HL-60 (cell line): ENCODE data around the gene TRDMT1.

Experiments
- DNase-seq, 2 experiments: peaks; one replicate each; pipeline ENCODE4 v3.0.0-alpha.2; 2010 to 2020; ENCODE audit warnings: low read depth in 1 of 2, low spot score in 1 of 2
- H3K27ac ChIP-seq: fragments of 250-450 bp; sonication (Bioruptor Pico); replicated peaks from 2 replicates; pipeline ENCODE4 v1.5.1; 2020; ENCODE audit warnings: mild to moderate bottlenecking, moderate library complexity
- H3K27me3 ChIP-seq: fragments of 250-450 bp; sonication (Bioruptor Pico); 2 replicates; pipeline ENCODE4 v1.5.1; 2021; ENCODE audit warnings: mild to moderate bottlenecking, moderate library complexity; ENCODE audit not compliant: insufficient read depth, poor library complexity, severe bottlenecking
- H3K4me3 ChIP-seq: replicated peaks from 2 replicates; pipeline ENCODE4 v1.5.1; 2011; ENCODE audit warnings: mild to moderate bottlenecking, control low read depth, low read length; ENCODE audit not compliant: insufficient read depth
- CTCF ChIP-seq: IDR thresholded peaks from one replicate; pipeline ENCODE4 v1.5.1; 2011; ENCODE audit warnings: low read length, control low read depth, inconsistent platforms; ENCODE audit not compliant: insufficient read depth
- GABPA ChIP-seq: IDR thresholded peaks from 2 replicates; pipeline ENCODE4 v1.6.1; 2012; ENCODE audit warnings: low read depth
- POLR2AphosphoS5 ChIP-seq: IDR thresholded peaks from 2 replicates; pipeline ENCODE4 v1.6.1; 2012; ENCODE audit warnings: low read depth
- SPI1 ChIP-seq: IDR thresholded peaks from 2 replicates; pipeline ENCODE4 v1.6.1; 2012; ENCODE audit warnings: low read depth, mild to moderate bottlenecking, borderline replicate concordance
- TF ChIP-seq, protein P1 (sequence below): IDR thresholded peaks from 2 replicates; pipeline ENCODE4 v1.6.1; 2012; ENCODE audit warnings: low read depth; ENCODE audit not compliant: insufficient replicate concordance

The TRDMT1 gene

GRCh38 chr10:17234431-17234945 is 33.0 kb upstream of the TRDMT1 start:
- H3K27me3 ChIP-seq, result no peaks in the 10 kb centered on the region
- no peak overlapping the region for H3K4me3 ChIP-seq
- H3K27ac ChIP-seq, result no peak overlapping the region
- DNase-seq, result no peak
- no peak for TF ChIP-seq POLR2AphosphoS5
- TF ChIP-seq, protein P1, sequence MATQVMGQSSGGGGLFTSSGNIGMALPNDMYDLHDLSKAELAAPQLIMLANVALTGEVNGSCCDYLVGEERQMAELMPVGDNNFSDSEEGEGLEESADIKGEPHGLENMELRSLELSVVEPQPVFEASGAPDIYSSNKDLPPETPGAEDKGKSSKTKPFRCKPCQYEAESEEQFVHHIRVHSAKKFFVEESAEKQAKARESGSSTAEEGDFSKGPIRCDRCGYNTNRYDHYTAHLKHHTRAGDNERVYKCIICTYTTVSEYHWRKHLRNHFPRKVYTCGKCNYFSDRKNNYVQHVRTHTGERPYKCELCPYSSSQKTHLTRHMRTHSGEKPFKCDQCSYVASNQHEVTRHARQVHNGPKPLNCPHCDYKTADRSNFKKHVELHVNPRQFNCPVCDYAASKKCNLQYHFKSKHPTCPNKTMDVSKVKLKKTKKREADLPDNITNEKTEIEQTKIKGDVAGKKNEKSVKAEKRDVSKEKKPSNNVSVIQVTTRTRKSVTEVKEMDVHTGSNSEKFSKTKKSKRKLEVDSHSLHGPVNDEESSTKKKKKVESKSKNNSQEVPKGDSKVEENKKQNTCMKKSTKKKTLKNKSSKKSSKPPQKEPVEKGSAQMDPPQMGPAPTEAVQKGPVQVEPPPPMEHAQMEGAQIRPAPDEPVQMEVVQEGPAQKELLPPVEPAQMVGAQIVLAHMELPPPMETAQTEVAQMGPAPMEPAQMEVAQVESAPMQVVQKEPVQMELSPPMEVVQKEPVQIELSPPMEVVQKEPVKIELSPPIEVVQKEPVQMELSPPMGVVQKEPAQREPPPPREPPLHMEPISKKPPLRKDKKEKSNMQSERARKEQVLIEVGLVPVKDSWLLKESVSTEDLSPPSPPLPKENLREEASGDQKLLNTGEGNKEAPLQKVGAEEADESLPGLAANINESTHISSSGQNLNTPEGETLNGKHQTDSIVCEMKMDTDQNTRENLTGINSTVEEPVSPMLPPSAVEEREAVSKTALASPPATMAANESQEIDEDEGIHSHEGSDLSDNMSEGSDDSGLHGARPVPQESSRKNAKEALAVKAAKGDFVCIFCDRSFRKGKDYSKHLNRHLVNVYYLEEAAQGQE, result no peak

- Histone ChIP-seq H3K4me3 (no peak overlapping the region), H3K27me3 (no peaks in the 10 kb centered on the region), H3K27ac (no peak overlapping the region)
- TF ChIP-seq GABPA, result no peak
- TF ChIP-seq CTCF, result no peak
- no peak for TF ChIP-seq POLR2AphosphoS5
- TF ChIP-seq SPI1, result no peak
- TF ChIP-seq, protein P1, result no peak
- no peak for DNase-seq
Measured at GRCh38 chr10:17233286-17233991, 32.0 kb upstream of the TRDMT1 start.

- Histone ChIP-seq H3K4me3 (no peak overlapping the region), H3K27me3 (no peaks in the 10 kb centered on the region), H3K27ac (no peak overlapping the region)
- no peak for TF ChIP-seq GABPA
- no peak for TF ChIP-seq POLR2AphosphoS5
- TF ChIP-seq, protein P1, result no peak
- no peak for TF ChIP-seq CTCF
- TF ChIP-seq SPI1, result no peak
- DNase-seq, result no peak
Measured at GRCh38 chr10:17232276-17232960, 30.9 kb upstream of the TRDMT1 start.
